ENCODE data around the gene EPO. TPM values are rescaled to one million over a fixed set of nuclear protein-coding genes. Genes with fewer than 3 reads are reported as not detected.

The EPO gene
- not detected for total RNA-seq

DNA sequence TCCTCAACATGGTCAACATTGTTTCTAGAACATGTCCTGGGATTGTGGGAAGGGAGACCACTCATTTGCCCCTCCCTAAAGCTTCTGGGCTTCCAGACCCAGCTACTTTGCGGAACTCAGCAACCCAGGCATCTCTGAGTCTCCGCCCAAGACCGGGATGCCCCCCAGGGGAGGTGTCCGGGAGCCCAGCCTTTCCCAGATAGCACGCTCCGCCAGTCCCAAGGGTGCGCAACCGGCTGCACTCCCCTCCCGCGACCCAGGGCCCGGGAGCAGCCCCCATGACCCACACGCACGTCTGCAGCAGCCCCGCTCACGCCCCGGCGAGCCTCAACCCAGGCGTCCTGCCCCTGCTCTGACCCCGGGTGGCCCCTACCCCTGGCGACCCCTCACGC lies at the start of gene EPO:
Gene EPO, plus strand, starts transcription at position 190 of the 392 bp plus-strand sequence. CDS start 513 bp downstream, outside the sequence.
- DNase-seq, result no peak
- in situ Hi-C loops (cut with MboI; ENCODE audit: low pct_ligation_motif_present in 1 of 4, low pct_unique_long_range_greater_than_20kb in 1 of 4, low sequenced_read_pairs in 3 of 4) (loop anchor here in 2 of 4 donors (25.0 kb wide), 2 partner anchors 142 to 258 kb away; partner anchors contain the start of genes SLC12A9 (in 1 of the 2), SPACDR (in 1 of the 2) and TRIP6 (in 1 of the 2)), intact Hi-C loops (cut with DNase I; ENCODE audit: low total_unique reads) (no loop called here)
- Histone ChIP-seq H3K27ac (no peak within 1 kb of the TSS), H3K4me1 (peaks cover 8 to 21% (median 10%) of the 10 kb centered on the region in 4 donors), H3K9me3 (no peaks in the 10 kb centered on the region), H3K4me3 (peak within 1 kb of the TSS in 1 of 4 donors; percentile 18), H3K27me3 (peaks cover 62% of the 10 kb centered on the region), H3K36me3 (no peaks in the 10 kb centered on the region)
- 3% methylated on average over 16 of the region's 21 CpGs; no CpG with 5 or more reads in 1 of the 2 donors for WGBS, 2 donors (ENCODE audit: low coverage in 1 of 2)
- no peak for TF ChIP-seq POLR2AphosphoS5 (IDR thresholded peaks at IDR 0.05)
- TF ChIP-seq POLR2A (IDR thresholded peaks at IDR 0.05), result no peak
- TF ChIP-seq, protein P1, sequence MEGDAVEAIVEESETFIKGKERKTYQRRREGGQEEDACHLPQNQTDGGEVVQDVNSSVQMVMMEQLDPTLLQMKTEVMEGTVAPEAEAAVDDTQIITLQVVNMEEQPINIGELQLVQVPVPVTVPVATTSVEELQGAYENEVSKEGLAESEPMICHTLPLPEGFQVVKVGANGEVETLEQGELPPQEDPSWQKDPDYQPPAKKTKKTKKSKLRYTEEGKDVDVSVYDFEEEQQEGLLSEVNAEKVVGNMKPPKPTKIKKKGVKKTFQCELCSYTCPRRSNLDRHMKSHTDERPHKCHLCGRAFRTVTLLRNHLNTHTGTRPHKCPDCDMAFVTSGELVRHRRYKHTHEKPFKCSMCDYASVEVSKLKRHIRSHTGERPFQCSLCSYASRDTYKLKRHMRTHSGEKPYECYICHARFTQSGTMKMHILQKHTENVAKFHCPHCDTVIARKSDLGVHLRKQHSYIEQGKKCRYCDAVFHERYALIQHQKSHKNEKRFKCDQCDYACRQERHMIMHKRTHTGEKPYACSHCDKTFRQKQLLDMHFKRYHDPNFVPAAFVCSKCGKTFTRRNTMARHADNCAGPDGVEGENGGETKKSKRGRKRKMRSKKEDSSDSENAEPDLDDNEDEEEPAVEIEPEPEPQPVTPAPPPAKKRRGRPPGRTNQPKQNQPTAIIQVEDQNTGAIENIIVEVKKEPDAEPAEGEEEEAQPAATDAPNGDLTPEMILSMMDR (IDR thresholded peaks at IDR 0.05), result no peak
- no peak for TF ChIP-seq EP300 (IDR thresholded peaks at IDR 0.05; ENCODE audit: low read depth)

- intact Hi-C loops (cut with DNase I; ENCODE audit: low total_unique reads), result loop anchor here (5.0 kb wide), 1 partner anchor 89 kb away; no protein-coding TSS in a partner anchor
- Histone ChIP-seq H3K4me3 (no peak overlapping the region), H3K36me3 (peaks cover 0 to under 1% (median 0%) of the 10 kb centered on the region in 4 donors), H3K9me3 (no peaks in the 10 kb centered on the region), H3K27me3 (no peaks in the 10 kb centered on the region), H3K27ac (no peak overlapping the region), H3K4me1 (peaks cover 0 to 19% (median 6%) of the 10 kb centered on the region in 4 donors)
- in situ Hi-C loops (cut with MboI; ENCODE audit: low pct_ligation_motif_present in 1 of 4, low pct_unique_long_range_greater_than_20kb in 1 of 4, low sequenced_read_pairs in 3 of 4), result loop anchor here in 1 of 4 donors (10.0 kb wide), 1 partner anchor 87 kb away; the partner anchor contains the start of genes FBXO24 and LRCH4
- DNase-seq, result no peak
- no peak for TF ChIP-seq POLR2A (IDR thresholded peaks at IDR 0.05)
- no peak for TF ChIP-seq EP300 (IDR thresholded peaks at IDR 0.05; ENCODE audit: low read depth)
- TF ChIP-seq POLR2AphosphoS5 (IDR thresholded peaks at IDR 0.05), result no peak
- whole genome bisulfite sequencing, 2 donors (ENCODE audit: low coverage in 1 of 2), result 82 to 84% methylated on average over 9 to 18 of the region's 18 CpGs
These were observed 48.6 kb upstream of the EPO start for GRCh38 chr7:100671353-100672327.

DNA sequence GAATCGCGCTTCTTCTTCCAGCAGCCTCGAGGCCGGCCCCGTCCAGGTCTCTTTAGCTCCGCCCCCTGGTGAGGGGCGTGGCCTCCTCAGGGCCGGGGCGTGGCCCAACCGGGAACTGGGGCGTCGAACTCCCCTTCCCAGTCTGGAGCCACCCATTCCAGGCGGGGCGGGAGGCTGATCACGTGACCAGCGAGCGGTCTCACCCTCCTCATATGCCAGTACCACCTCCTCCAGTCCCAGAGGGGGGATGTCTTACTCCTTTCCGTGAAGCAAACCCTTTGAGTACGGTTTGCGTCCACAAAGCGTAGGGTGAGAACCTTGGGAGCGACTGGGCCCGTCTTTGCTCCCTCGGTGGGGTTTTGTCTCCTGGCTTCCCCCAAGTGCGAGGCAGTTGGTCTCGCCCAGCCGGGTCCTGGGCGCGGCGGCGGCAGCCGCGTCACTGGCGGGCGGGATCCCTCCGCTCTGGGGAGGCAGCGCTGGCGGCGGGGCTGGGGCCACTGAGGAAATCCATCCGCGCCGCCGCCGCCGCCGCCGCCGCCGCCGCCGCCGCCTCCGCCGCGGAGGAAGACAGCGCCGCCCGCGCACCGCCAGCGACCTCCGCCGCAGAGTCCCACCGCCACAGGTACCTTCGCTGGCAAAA lies 46.8 kb upstream of the EPO start, which contains the start of gene GNB2:
Gene GNB2, plus strand, starts transcription at position 439 of the 640 bp plus-strand sequence. CDS start 2,526 bp downstream, outside the sequence.
- WGBS, 2 donors (ENCODE audit: low coverage in 1 of 2), result 0% methylated on average over 23 of the region's 65 CpGs; no CpG with 5 or more reads in 1 of the 2 donors
- peak; percentile 28 for TF ChIP-seq EP300 (IDR thresholded peaks at IDR 0.05; ENCODE audit: low read depth)
- TF ChIP-seq POLR2AphosphoS5 (IDR thresholded peaks at IDR 0.05), result peak in 2 of 3 donors; percentile 71 to 78
- TF ChIP-seq POLR2A (IDR thresholded peaks at IDR 0.05), result peak; percentile 25
- TF ChIP-seq, protein P1 (IDR thresholded peaks at IDR 0.05), result no peak
- DNase-seq, result peak; percentile 100
- Histone ChIP-seq H3K4me3 (peak within 1 kb of the TSS; percentile 77 to 100 (median 96)), H3K27me3 (no peaks in the 10 kb centered on the region), H3K9me3 (no peaks in the 10 kb centered on the region), H3K4me1 (peaks cover 0 to 19% (median 6%) of the 10 kb centered on the region in 4 donors), H3K36me3 (peaks cover 0 to 16% (median 12%) of the 10 kb centered on the region in 4 donors), H3K27ac (peak within 1 kb of the TSS; percentile 94 to 100 (median 98))
- intact Hi-C loops (cut with DNase I; ENCODE audit: low total_unique reads), result loop anchor here (5.0 kb wide), 1 partner anchor 91 kb away; no protein-coding TSS in a partner anchor
- in situ Hi-C loops (cut with MboI; ENCODE audit: low pct_ligation_motif_present in 1 of 4, low pct_unique_long_range_greater_than_20kb in 1 of 4, low sequenced_read_pairs in 3 of 4), result loop anchor here in 1 of 4 donors (10.0 kb wide), 1 partner anchor 89 kb away; the partner anchor contains the start of genes FBXO24 and LRCH4

GRCh38 chr7:100673942-100674410 lies 46.3 kb upstream of the EPO start:
- Histone ChIP-seq H3K36me3 (peaks cover 0 to 21% (median 15%) of the 10 kb centered on the region in 4 donors), H3K4me3 (peak overlapping the region; percentile 77 to 100 (median 96)), H3K27ac (peak overlapping the region; percentile 94 to 100 (median 98)), H3K27me3 (no peaks in the 10 kb centered on the region), H3K4me1 (peaks cover 0 to 19% (median 6%) of the 10 kb centered on the region in 4 donors), H3K9me3 (no peaks in the 10 kb centered on the region)
- in situ Hi-C loops (cut with MboI; ENCODE audit: low pct_ligation_motif_present in 1 of 4, low pct_unique_long_range_greater_than_20kb in 1 of 4, low sequenced_read_pairs in 3 of 4) (loop anchor here in 1 of 4 donors (10.0 kb wide), 1 partner anchor 89 kb away; the partner anchor contains the start of genes FBXO24 and LRCH4), intact Hi-C loops (cut with DNase I; ENCODE audit: low total_unique reads) (loop anchor here (5.0 kb wide), 1 partner anchor 92 kb away; no protein-coding TSS in a partner anchor)
- DNase-seq, result peak; percentile 58
- 1% methylated on average over 25 of the region's 34 CpGs; no CpG with 5 or more reads in 1 of the 2 donors for WGBS, 2 donors (ENCODE audit: low coverage in 1 of 2)
- TF ChIP-seq EP300 (IDR thresholded peaks at IDR 0.05; ENCODE audit: low read depth), result no peak
- TF ChIP-seq POLR2A (IDR thresholded peaks at IDR 0.05), result peak; percentile 48

Data from transverse colon (tissue), 4 donors.